Body of pancreas (tissue), 4 donors: ENCODE measurements around the gene ATXN7L1.

Experiments
- CTCF ChIP-seq, 7 experiments: fragments of 450-650 bp in 4 of 7; fragments of 200-600 bp in 3 of 7; sonication (generic) in 3 of 7; IDR thresholded peaks; one replicate each; pipeline ENCODE4 v1.5.1; 2016 to 2019; ENCODE audit warnings: antibody characterized with exemption in 7 of 7
- POLR2A ChIP-seq, 3 donors: fragments of 450-650 bp; IDR thresholded peaks; one replicate each; pipeline ENCODE4 v1.6.1; 2016; ENCODE audit warnings: antibody characterized with exemption in 3 of 3, mild to moderate bottlenecking in 2 of 3

GRCh38 chr7:105765846-105766245 lies 110.6 kb downstream of the ATXN7L1 start:
- TF ChIP-seq CTCF (IDR thresholded peaks at IDR 0.05) (no peak), POLR2A (IDR thresholded peaks at IDR 0.05) (no peak)
